HCT116 (cell line): ENCODE results near the gene MNT.

Experiments
- ELF1 ChIP-seq: IDR thresholded peaks from 2 replicates; pipeline ENCODE4 v1.6.1; 2012; ENCODE audit warnings: low read depth, borderline replicate concordance
- EZH2 ChIP-seq: fragments of 200-600 bp; sonication (generic); IDR thresholded peaks from 2 replicates; pipeline ENCODE4 v1.6.1; 2017; ENCODE audit warnings: antibody characterized with exemption, mixed run types
- FOSL1 ChIP-seq: IDR thresholded peaks from 2 replicates; pipeline ENCODE4 v1.6.1; 2012; ENCODE audit warnings: low read depth
- JUND ChIP-seq: IDR thresholded peaks from 2 replicates; pipeline ENCODE4 v1.6.1; 2012
- POLR2A ChIP-seq: IDR thresholded peaks from 2 replicates; pipeline ENCODE4 v1.7.0; 2011; ENCODE audit warnings: borderline replicate concordance; ENCODE audit not compliant: insufficient read depth, insufficient read length; ENCODE audit errors: extremely low read depth
- POLR2AphosphoS5 ChIP-seq: IDR thresholded peaks from 2 replicates; pipeline ENCODE4 v1.6.1; 2011; ENCODE audit warnings: mild to moderate bottlenecking, low read depth, low read length, moderate library complexity
- RAD21 ChIP-seq: IDR thresholded peaks from 2 replicates; pipeline ENCODE4 v1.6.1; 2012; ENCODE audit warnings: low read depth, mild to moderate bottlenecking
- SIN3A ChIP-seq: IDR thresholded peaks from 2 replicates; pipeline ENCODE4 v1.6.1; 2012; ENCODE audit warnings: low read depth
- SP1 ChIP-seq: IDR thresholded peaks from 2 replicates; pipeline ENCODE4 v1.6.1; 2012; ENCODE audit warnings: low read depth
- SRF ChIP-seq: IDR thresholded peaks from 2 replicates; pipeline ENCODE4 v1.6.1; 2012; ENCODE audit warnings: low read depth
- TCF7L2 ChIP-seq: IDR thresholded peaks from 2 replicates; pipeline ENCODE4 v1.7.0; 2011; ENCODE audit warnings: borderline replicate concordance, inconsistent platforms; ENCODE audit not compliant: insufficient read depth, insufficient read length; ENCODE audit errors: extremely low read depth
- TF ChIP-seq, protein P1 (sequence below), 3 experiments: fragments of 200-600 bp in 1 of 3; sonication (generic) in 1 of 3; IDR thresholded peaks in 2 of 3; conservative IDR thresholded peaks in 1 of 3; 2 replicates each; pipeline ENCODE4 v1.5.1; 2012 to 2017; ENCODE audit warnings: low read depth in 2 of 3, low read length in 2 of 3, antibody characterized with exemption in 1 of 3, borderline replicate concordance in 1 of 3, control low read depth in 1 of 3, mild to moderate bottlenecking in 1 of 3, mixed read lengths in 1 of 3, mixed run types in 1 of 3, moderate library complexity in 1 of 3; ENCODE audit not compliant: insufficient read depth in 1 of 3

DNA sequence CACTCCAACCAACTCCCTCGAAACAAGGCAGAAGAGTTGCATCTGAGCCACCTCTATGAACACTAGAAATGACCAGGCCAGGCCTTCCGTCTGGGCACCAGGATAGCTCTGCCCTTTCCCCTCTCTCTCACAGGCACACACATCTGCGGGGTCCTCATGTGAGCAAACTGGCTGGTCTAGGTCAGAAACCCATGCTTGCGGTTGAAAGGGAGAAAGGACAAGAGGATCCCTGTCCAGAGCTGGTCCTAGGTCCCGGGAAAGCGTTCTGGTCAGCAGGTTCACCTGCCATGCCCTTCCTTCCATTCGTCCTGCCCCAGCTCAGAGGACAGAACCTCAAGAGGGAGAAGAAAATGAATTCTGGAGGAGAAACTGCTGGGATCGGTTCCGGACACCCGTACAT is 2.7 kb downstream of the MNT start:
- TF ChIP-seq POLR2A (no peak), JUND (no peak), RAD21 (no peak), EZH2 (no peak), POLR2AphosphoS5 (no peak), ELF1 (no peak), FOSL1 (no peak), TCF7L2 (no peak), SRF (no peak), SIN3A (no peak), SP1 (no peak)
- TF ChIP-seq, protein P1, sequence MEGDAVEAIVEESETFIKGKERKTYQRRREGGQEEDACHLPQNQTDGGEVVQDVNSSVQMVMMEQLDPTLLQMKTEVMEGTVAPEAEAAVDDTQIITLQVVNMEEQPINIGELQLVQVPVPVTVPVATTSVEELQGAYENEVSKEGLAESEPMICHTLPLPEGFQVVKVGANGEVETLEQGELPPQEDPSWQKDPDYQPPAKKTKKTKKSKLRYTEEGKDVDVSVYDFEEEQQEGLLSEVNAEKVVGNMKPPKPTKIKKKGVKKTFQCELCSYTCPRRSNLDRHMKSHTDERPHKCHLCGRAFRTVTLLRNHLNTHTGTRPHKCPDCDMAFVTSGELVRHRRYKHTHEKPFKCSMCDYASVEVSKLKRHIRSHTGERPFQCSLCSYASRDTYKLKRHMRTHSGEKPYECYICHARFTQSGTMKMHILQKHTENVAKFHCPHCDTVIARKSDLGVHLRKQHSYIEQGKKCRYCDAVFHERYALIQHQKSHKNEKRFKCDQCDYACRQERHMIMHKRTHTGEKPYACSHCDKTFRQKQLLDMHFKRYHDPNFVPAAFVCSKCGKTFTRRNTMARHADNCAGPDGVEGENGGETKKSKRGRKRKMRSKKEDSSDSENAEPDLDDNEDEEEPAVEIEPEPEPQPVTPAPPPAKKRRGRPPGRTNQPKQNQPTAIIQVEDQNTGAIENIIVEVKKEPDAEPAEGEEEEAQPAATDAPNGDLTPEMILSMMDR (IDR thresholded peaks at IDR 0.05 in 2 of 3, conservative IDR thresholded peaks at IDR 0.05 in 1 of 3; ENCODE audit: borderline replicate concordance in 1 of 3, insufficient read depth in 1 of 3, low read depth in 2 of 3, low read length in 2 of 3) = no peak
